Measurements from ENCODE around the gene BCAR3. TPM values are rescaled to one million over a fixed set of nuclear protein-coding genes. Genes with fewer than 3 reads are reported as not detected.
A peak's percentile ranks its signal among the peaks of the same experiment; 100 is the strongest.

Gene BCAR3
- total RNA-seq, 1 donor from 2014 or later = 41.0 TPM

DNA sequence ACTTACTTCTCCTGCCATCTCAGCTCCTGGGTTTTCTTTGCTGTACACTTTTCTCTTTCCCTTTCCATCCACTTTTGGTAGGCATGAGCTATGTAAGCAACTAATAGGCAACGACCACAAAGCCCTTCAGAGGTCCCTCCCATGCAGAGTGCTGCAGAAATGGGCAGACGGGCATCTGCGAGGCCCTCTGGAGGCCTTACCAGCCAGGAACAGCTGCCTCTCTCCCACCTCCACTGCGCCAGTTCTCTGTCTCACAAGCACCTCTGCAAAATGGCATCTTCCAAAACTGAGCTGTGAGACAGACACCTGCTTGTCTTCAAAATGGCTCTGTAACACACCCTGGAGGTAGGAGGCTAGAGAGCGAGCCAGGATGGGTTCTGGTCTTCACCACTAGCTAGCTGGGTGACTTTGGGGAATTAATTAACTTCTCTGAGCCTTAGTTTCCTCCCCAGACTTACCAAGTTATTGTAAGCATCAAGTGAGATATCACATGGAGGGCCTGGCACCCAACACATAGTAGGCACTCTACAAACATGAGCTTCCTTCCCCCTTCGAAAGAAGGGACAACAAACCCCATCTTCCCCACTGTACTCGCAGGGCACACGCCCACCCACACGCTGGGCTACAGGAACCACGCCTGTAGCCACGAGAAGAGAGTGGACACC lies 62.0 kb downstream of the BCAR3 start:
- H3K27me3 ChIP-seq = no peaks in the 10 kb centered on the region
- TF ChIP-seq, protein P1, sequence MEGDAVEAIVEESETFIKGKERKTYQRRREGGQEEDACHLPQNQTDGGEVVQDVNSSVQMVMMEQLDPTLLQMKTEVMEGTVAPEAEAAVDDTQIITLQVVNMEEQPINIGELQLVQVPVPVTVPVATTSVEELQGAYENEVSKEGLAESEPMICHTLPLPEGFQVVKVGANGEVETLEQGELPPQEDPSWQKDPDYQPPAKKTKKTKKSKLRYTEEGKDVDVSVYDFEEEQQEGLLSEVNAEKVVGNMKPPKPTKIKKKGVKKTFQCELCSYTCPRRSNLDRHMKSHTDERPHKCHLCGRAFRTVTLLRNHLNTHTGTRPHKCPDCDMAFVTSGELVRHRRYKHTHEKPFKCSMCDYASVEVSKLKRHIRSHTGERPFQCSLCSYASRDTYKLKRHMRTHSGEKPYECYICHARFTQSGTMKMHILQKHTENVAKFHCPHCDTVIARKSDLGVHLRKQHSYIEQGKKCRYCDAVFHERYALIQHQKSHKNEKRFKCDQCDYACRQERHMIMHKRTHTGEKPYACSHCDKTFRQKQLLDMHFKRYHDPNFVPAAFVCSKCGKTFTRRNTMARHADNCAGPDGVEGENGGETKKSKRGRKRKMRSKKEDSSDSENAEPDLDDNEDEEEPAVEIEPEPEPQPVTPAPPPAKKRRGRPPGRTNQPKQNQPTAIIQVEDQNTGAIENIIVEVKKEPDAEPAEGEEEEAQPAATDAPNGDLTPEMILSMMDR (IDR thresholded peaks at IDR 0.05) = no peak
- DNase-seq (ENCODE audit: low spot score in 2 of 2) = no peak
- H3K36me3 ChIP-seq = no peaks in the 10 kb centered on the region
- no peaks in the 10 kb centered on the region for H3K9me3 ChIP-seq
- peaks cover 19 to 35% of the 10 kb centered on the region in 2 donors for H3K4me1 ChIP-seq
- H3K4me3 ChIP-seq = no peak overlapping the region
- peak overlapping the region in 1 of 2 donors; percentile 3 for H3K27ac ChIP-seq
- intact Hi-C loops (cut with DNase I) = loop anchor here (10.0 kb wide), 1 partner anchor 275 kb away; the partner anchor contains the start of gene DR1

DNA sequence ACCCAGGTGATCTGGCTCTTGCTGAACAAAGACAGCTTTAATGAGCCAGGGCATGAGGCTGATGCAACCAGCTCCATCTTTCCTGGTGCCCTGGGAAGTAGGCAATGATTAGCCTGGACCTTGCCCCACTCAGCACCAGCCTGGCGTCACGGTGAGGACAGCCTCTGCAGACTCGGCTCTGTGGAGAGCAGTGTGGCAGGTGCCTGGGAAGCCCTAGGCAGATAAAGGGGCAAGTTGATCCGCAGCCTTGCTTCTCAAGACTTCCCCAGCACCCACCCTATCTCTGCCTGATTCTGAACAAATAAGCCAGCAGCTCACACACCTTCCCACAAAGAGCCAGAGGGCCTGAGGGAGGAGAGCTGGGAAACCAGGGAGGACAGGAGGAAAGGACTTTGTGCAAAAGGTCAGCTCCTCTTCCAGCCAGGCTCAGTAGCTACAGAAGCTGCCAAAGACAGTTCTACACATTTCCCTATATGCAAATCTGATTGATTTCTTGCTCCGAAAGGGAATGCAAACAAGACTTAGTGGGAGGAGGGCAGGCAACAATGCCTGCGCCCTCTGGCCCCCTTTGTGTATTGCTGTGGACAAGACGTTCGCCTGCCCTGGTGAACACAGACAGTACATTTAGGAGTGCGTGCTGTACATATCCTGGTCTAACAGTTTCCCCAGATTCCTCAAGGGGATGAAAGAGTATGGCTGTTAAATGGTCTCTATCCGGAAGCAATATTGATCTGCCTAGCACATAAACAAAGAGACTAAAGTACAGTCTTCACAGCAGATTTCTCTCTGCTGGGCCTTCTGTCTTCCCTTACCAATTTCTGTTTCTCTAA lies 63.8 kb downstream of the BCAR3 start:
- H3K27ac ChIP-seq = peak overlapping the region; percentile 83 to 87
- DNase-seq (ENCODE audit: low spot score in 2 of 2) = no peak
- TF ChIP-seq, protein P1 (IDR thresholded peaks at IDR 0.05) = no peak

DNA sequence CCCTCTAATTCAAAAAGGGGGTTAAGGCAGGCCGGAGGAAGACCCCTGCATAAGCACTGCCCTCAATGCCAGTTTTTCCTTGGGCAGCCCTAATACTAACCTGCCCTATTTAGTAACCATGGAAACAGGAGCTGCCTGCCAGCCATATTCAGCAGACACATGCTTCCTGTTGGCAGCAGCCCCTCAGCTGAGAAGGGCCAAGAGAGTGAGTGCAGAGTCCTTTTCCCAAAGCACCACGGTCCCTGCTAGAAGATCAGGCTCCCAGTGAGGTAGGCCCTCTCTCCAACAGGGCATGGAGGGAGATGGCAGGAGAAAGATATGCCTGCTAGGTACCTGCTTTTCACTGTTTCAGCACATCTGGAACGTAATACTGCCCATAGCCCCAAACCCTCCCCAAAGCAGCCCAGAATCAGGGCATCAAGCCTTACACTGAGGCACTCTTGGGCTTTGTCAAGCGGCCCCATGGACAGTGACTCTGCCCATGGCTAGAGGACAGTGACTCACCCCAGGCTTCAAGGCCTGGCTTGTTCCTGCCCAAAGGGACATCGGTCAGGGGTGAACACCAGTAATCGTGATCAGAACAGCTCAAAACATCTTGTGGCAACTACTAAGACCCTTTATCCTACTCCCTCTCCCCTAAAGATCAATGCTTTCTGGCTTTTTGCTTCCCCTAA lies 64.5 kb downstream of the BCAR3 start:
- TF ChIP-seq, protein P1 (IDR thresholded peaks at IDR 0.05) = no peak
- no peaks in the 10 kb centered on the region for H3K36me3 ChIP-seq
- no peaks in the 10 kb centered on the region for H3K9me3 ChIP-seq
- H3K4me3 ChIP-seq = no peak overlapping the region
- intact Hi-C loops (cut with DNase I) = loop anchor here (10.0 kb wide), 1 partner anchor 272 kb away; the partner anchor contains the start of gene DR1
- H3K27ac ChIP-seq = peak overlapping the region; percentile 83 to 87
- H3K4me1 ChIP-seq = peaks cover 19 to 44% of the 10 kb centered on the region in 2 donors
- DNase-seq (ENCODE audit: low spot score in 2 of 2) = peak; percentile 62 to 90
- H3K27me3 ChIP-seq = no peaks in the 10 kb centered on the region

More for the DNA sequence above, 63.8 kb downstream of the BCAR3 start:
- intact Hi-C loops (cut with DNase I) = loop anchor here (10.0 kb wide), 1 partner anchor 273 kb away; the partner anchor contains the start of gene DR1
- Histone ChIP-seq H3K27me3 (no peaks in the 10 kb centered on the region), H3K4me1 (peaks cover 19 to 43% of the 10 kb centered on the region in 2 donors), H3K9me3 (no peaks in the 10 kb centered on the region), H3K36me3 (no peaks in the 10 kb centered on the region), H3K4me3 (no peak overlapping the region)

DNA sequence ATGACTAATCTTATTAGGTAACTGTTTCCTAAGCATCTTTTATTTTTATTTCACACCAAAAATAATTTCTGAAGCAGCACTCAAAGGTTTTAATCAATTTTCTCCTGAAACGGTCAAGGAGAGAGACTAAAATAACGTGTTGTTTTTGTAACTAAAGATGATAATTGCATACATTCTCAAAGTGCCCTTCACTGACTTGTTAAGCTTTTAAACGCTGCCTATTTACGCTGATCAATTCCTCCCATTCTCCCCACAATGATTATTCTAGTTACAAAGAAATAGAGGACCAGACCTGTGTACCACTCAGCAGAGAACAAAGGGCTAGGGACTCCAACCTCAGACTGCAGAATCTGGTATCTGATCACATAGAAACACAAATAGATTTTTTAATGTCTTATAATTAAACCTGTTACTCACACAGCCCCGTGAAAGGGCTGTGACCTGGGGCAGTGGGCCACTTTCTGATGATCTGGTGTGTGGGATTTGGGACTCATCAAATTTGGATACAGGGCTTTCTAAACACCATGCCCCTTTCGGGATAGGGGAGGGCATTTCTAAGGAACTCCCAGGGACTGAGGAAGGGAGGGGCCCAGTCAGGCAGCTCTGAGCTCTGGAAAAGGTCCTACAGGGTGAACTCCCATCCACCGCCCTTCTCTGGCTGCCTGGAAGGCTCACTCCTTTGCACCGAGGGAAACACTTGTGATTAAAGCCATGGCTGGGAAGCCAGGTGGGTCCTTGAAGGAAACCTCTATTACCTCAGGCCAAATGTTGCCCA lies 65.2 kb downstream of the BCAR3 start:
- DNase-seq (ENCODE audit: low spot score in 2 of 2) = peak in 1 of 2 donors; percentile 80
- H3K36me3 ChIP-seq = no peaks in the 10 kb centered on the region
- TF ChIP-seq, protein P1 (IDR thresholded peaks at IDR 0.05) = no peak
- no peaks in the 10 kb centered on the region for H3K27me3 ChIP-seq
- intact Hi-C loops (cut with DNase I) = loop anchor here (10.0 kb wide), 1 partner anchor 272 kb away; the partner anchor contains the start of gene DR1
- peaks cover 19 to 44% of the 10 kb centered on the region in 2 donors for H3K4me1 ChIP-seq
- H3K9me3 ChIP-seq = no peaks in the 10 kb centered on the region
- peak overlapping the region; percentile 83 to 87 for H3K27ac ChIP-seq
- H3K4me3 ChIP-seq = no peak overlapping the region
